PFSK-1 (cell line): ENCODE results near the gene DPP4.

Experiments used
- FOXP2 ChIP-seq: optimal IDR thresholded peaks from 2 replicates; pipeline ENCODE3; 2011; ENCODE audit warnings: borderline replicate concordance, control low read depth, inconsistent platforms; ENCODE audit not compliant: insufficient read depth; ENCODE audit errors: extremely low read length, extremely low read depth
- POLR2AphosphoS5 ChIP-seq: IDR thresholded peaks from 2 replicates; pipeline ENCODE4 v1.6.1; 2012; ENCODE audit warnings: low read depth, mild to moderate bottlenecking, control low read depth, low read length, moderate library complexity
- REST ChIP-seq, 2 experiments: IDR thresholded peaks; 2 replicates each; pipeline versions ENCODE4 v1.6.1 to v1.8.0; 2011 to 2012; ENCODE audit warnings: low read depth in 2 of 2, low read length in 2 of 2, control low read depth in 1 of 2, inconsistent platforms in 1 of 2, mild to moderate bottlenecking in 1 of 2, moderate library complexity in 1 of 2; ENCODE audit not compliant: insufficient read depth in 1 of 2
- SIN3A ChIP-seq: IDR thresholded peaks from 2 replicates; pipeline ENCODE4 v1.6.1; 2012; ENCODE audit warnings: mild to moderate bottlenecking, low read length, moderate library complexity, borderline replicate concordance; ENCODE audit not compliant: insufficient read depth
- TAF1 ChIP-seq: IDR thresholded peaks from 2 replicates; pipeline ENCODE4 v1.6.1; 2012; ENCODE audit warnings: low read length, control low read depth, borderline replicate concordance; ENCODE audit not compliant: insufficient read depth

GRCh38 chr2:162022290-162022945, 51.6 kb downstream of the DPP4 start:
- TF ChIP-seq POLR2AphosphoS5 = no peak
- TF ChIP-seq TAF1 = no peak
- TF ChIP-seq REST (IDR thresholded peaks at IDR 0.05; ENCODE audit: insufficient read depth in 1 of 2, low read depth in 2 of 2, low read length in 2 of 2) = no peak
- TF ChIP-seq SIN3A = no peak
- TF ChIP-seq FOXP2 = no peak
